NCI-H2107 treated with DMSO at 0.1 percent for 48 hours (cell line): Measurements from ENCODE around the gene ZFC3H1.
A peak's percentile ranks its signal among the peaks of the same experiment; 100 is the strongest.

ENCODE experiments used
- DNase-seq: peaks from one replicate; lab custom pipeline; 2025; ENCODE audit not compliant: unreplicated experiment; lab: John Stamatoyannopoulos, UW

Gene ZFC3H1

DNA sequence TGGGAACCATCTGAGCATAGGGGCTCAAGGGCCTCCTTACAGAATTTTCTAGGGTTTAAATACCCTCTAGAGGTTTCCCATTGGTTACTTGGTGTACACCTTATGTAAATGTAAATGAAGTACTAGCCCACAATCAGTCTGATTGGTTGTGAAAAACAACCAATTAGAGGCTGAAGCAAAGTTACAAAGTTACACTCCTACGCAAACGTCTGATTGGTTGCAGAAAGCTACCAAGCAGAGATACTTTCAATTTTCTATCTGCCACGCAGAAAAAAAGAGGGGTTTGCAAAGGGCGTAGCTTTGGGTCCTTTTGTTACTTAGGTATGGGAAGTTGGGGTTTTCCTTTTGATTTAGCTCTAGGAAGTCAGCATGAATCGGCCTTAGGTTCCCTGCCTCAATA lies 20.4 kb upstream of the ZFC3H1 start:
- no peak for DNase-seq

- DNase-seq: no peak
Measured at GRCh38 chr12:71683633-71684032, 20.0 kb upstream of the ZFC3H1 start.

DNA sequence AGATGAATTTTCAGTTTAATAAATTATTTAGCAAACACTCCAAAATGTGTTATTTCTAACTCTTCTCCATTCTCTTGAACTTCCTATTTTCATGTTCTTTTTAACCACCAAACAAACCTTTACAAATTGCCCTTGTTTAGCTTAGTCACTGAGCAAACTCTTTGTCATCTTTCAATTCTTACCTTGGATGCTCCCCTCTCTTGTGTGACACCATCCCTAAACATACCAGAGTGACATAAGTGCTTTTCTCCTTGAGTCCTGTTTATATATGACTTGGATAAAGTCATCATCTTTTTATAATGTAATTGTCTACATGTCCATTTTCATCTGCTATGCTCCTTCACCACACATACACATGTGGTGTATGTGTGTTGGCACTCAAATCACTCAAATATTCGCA lies 18.8 kb upstream of the ZFC3H1 start:
- no peak for DNase-seq

DNA sequence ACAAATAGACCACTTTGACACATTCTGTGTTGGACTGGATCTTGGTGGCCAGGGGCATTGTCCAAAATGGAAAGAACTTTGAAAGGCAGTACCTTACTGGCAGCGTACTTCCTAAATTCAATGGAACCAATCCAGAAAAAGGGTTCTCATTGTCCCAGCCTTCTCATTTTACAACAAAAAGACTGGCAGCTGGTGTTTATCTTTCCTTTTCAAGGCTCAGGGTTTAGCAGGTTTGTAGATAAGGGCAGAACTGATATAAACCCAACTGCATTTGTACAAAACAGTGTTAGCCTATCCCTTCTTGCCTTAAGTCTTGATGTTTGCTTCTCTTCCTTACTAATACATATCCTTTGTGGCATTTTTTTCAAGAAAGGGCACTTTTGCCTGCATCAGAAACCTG lies 8.2 kb upstream of the ZFC3H1 start:
- peak; percentile 76 for DNase-seq

- no peak for DNase-seq
Measured at GRCh38 chr12:71671311-71671710, 7.7 kb upstream of the ZFC3H1 start.

DNA sequence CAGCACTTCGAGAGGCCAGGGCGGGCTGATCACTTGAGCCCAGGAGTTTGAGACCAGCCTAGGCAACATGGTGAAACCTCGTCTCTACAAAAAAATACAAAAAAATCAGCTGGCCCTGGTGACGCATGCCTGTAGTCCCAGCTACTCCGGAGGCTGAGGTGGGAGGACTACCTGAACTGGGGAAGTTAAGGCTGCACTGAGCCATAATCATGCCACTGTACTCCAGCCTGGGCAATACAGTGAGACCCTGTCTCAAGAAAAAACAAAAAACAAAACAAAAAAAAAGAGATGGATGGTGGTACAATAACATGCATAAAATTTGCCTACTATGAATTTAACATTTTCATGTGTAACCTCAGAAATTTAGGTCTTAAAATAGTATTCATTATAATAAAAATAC lies 2.6 kb upstream of the ZFC3H1 start:
- DNase-seq: no peak

DNA sequence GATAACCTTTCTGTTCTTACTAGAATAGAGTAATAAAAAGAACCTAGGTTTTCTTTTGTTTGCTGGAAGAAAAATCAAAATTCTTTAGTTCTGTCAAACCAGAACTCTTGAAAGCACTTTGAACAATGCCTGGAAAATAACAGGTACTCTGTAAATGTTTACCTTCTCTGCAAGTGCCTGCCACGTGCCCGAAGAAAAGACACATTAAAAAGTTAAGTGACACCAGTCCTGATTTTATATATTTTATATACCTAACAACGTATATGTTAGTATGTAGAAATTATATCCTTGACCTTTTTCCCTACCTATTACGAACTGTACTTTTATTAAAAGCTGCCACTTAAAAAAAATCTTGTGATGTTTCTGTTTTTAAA lies 1.4 kb upstream of the ZFC3H1 start:
- DNase-seq: peak; percentile 51

- DNase-seq: peak; percentile 51
Measured at GRCh38 chr12:71664411-71665089, 902 bp upstream of the ZFC3H1 start.

DNA sequence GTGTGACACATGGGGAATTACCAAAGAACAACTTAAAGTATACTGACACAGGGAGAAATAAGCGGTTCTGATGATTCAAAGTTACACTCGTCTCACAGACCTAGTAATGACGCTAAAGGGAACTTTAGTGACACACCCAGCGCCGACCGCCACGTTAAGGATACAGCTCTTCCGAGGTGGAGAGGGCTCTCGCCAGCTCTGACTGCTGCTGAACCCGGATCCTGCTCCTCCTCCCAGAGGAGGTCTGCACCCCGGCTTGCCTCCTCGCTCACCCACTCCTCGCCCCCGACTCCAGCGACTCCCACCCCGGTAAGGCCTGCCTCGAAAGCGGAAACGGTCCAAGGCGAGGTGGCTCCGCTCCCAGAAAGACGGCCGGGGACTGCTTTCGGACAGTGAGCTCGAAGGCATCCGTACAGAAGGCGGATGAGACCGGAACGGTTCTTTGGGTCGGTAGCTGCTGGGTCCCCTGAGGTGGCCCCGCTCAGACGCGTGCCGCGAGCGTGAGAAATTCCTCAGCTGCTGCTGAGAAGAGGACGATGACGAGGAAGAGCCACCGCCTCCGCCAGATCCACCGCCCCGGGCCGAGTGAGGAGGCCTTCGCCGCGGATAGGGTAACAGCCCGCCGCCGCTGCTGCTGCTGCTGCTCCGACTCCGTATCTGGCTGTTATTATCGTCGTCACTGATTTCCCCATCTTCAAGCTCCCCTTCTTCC lies 643 bp downstream of the ZFC3H1 start:
- peak; percentile 3 for DNase-seq

GRCh38 chr12:71661977-71662530 lies 1.6 kb downstream of the ZFC3H1 start:
- DNase-seq: no peak

DNA sequence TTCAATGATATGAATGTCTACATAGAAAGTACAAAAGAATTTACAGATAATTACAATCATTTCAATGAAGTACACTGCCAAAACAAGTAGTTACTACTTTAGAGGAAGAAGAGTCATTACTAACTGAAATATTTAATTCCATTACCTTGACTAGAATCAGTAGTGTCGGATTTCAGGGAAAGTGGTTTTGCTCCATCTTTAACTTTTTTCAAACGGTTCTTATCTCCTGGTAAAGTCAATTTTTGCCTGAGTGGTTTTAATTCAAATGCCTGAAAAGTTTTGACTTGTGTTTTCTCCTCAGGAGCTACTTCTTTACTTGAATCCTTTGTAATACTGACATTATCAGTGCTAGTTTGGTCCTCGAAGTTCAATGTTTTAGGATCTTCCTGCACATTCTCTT lies 6.9 kb downstream of the ZFC3H1 start:
- no peak for DNase-seq

DNA sequence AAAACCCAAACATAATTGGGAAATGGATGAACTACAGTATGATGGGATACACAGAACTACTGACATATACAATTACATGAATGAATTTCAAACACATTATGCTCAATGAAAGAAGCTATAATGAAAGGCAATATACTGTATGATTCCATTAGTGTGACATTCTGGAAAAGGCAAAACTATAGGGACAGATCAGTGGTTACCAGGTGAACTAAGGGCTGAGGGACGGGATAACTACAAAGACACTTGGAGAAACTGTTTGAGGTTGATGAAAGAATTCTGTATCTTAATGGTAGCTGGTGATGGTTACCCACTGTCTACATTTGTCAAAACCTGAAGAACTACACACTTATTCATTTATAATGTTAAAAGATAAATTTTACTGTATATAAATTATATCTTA lies 7.7 kb downstream of the ZFC3H1 start:
- no peak for DNase-seq

DNA sequence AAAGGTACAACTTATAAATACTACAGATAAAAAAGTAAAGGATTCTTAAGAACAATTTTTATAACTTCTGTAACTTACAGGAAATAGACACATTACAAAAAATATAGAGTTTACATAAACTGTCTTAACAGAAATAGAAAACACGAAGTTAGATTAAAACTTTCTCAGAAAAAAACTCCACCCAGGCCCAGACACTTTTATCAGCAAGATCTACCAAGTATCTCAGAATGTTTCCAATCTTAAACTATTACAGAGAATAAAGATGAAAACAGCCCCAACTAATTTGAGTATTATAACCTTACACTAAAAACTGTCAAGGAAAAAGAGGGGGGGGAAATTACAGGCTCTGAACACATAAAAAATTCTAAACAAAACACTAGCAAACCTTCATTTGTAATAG lies 8.2 kb downstream of the ZFC3H1 start:
- DNase-seq: no peak

DNA sequence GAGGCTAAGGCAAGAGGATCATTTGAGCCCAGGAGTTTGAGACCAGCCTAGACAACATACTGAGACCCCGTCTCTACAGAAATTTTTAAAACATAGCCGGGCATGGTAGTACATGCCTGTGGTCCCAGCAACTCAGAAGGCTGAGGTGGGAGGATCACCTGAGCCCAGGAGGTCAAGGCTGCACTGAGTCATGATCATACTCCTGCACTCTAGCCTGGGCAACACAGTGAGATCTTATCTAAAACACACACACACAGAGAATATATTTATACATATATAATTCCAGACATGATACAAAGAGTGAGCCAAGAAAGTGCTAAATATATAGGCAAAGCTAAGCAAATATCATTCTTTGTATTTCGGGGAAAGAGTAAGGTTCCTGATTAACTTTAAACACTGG lies 9.4 kb downstream of the ZFC3H1 start:
- DNase-seq: no peak

DNA sequence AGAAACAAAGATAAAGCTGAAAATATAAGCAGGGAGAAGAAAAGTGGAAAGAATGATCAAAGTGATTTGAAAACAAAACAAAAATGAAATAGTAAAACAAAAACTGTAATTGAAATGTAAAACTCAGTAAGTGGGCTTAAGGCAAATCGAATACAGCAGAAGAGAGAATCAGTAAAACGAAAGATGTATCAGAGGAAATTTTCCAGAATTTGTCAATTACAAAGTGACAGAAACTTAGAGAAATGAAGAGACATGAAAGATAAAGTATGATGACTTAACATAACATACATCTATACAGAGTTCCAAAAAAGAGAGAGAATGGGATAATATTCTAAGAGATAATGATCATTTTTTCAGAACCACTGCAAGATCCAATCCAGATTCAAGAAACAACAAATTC lies 10.5 kb downstream of the ZFC3H1 start:
- DNase-seq: no peak

GRCh38 chr12:71652656-71653055 lies 11.0 kb downstream of the ZFC3H1 start:
- no peak for DNase-seq

DNA sequence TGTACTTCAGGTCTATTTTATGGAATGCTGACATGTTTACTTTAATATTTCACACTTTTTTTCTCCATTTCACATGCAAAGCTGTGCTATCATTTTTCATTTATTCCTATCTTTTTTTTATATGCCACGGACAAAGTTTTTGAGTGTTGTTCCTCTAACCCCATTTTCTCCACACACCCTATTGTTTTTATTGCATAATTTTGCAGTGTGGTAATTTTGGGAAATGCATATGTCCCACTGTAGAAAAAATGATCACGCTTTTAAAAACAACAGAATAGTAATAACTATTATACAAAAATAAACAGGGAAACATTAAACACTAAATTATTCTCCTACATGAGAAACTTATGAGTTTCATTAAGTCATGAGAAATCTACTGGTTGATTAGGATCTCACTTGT lies 14.2 kb downstream of the ZFC3H1 start:
- DNase-seq: no peak

- DNase-seq: no peak
Measured at GRCh38 chr12:71648537-71648936, 15.1 kb downstream of the ZFC3H1 start.

- no peak for DNase-seq
Measured at GRCh38 chr12:71646512-71646911, 17.1 kb downstream of the ZFC3H1 start.

DNA sequence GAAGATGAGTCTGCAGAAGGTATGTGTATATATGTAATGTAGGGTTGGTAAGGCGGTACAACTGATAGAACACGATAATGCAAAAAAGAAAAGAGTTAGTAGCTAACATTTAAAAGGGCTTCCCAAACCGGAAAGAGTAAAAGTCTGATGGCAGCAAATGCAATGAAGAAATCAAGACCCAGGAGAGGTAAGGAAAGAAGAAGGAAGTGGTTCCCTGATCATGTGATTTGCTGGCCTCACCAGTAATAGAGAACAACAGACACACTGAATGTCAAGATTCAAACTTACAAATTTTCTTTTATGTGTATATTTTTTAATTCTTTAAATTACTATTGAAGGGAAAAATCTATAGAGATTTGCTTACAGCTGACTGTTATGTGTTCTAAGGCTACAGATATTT lies 18.4 kb downstream of the ZFC3H1 start:
- no peak for DNase-seq

- DNase-seq: no peak
Measured at GRCh38 chr12:71642264-71642663, 21.4 kb downstream of the ZFC3H1 start.

DNA sequence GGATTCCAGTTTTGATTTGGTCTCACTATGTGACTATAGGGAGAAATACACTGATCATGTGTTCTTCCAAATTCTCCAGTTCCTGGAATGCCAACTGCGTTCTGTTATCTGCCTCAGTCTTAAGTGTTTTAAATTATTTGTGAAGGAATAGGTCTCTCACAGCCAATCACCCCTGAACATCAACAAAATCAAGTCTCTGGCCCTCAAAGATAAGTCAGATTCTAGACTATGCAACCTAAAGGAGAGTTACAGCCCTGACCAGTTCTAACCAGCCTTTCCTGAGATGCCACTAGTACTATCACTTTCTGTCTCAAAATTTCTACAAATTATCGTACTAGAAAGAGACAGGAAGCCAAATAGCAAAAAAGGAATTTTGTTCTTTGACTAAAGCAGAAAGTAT lies 22.3 kb downstream of the ZFC3H1 start:
- no peak for DNase-seq

- no peak for DNase-seq
Measured at GRCh38 chr12:71640316-71640715, 23.3 kb downstream of the ZFC3H1 start.
